NCI-H1417 treated with DMSO at 0.1 percent for 48 hours (cell line): ENCODE data around the gene PPP1CA.
"Not testable (repeated sequence)": the region's sequence is repeated elsewhere in the genome, so short reads cannot be mapped to it uniquely, and the experiment has no call there.

ENCODE experiments used
- DNase-seq: peaks from one replicate; lab custom pipeline; 2025; lab: John Stamatoyannopoulos, UW

The PPP1CA gene

DNA sequence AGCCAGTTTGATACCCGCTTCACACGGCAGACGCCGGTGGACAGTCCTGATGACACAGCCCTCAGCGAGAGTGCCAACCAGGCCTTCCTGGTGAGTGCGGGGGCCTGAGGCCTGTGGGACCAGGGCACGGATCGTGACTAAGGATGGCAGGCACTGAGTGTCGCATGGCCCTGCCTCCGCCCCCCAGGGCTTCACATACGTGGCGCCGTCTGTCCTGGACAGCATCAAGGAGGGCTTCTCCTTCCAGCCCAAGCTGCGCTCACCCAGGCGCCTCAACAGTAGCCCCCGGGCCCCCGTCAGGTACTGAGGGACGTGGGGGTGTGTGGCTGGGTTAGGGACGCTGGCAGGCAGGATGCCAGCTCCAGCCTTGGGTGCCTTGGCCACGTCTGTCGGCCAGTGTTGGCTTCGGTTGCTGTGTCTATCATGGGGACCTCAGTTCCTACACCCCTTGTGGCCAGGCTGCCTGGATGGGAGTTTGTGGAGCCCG, 32.8 kb upstream of the PPP1CA start:
- DNase-seq, result no peak

DNA sequence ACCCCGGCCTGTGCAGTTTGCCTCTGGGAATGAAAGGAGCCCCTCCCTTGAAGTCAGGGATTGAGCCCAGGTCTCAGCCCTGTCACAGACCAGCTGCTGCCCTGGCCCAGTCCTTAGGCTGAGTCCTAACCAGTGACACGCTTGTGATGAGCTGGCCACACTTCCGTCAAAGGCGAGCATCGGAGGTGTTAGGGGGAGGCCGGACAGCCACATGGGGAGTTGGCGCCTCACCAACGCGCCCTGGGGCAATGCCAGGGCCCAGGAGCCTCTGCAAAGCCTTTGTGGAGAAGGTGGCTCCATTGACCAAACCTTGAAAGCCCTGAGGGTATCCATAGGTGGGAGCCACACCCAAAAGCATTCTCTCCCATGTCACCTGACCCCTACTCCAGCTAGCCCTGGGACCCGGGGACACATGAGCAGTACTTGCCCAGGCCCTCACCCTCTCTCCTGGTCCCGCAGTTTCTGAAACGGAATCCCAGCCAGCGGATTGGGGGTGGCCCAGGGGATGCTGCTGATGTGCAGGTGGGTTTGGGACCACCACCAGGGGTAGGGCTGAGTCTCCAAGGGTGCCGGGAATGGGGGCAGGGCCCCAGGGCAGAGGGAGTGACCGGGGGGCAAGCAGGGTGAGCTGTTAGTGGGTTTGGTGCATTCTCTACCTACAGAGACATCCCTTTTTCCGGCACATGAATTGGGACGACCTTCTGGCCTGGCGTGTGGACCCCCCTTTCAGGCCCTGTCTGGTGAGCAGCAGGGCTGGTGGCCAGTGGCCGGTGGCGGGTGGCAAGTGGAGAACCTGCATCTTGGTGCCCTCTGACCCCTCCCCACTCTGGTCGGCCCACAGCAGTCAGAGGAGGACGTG, 32.1 kb upstream of the PPP1CA start:
- no peak for DNase-seq

GRCh38 chr11:67432655-67433349, 31.1 kb upstream of the PPP1CA start:
- DNase-seq, result no peak

GRCh38 chr11:67431346-67432249, 29.9 kb upstream of the PPP1CA start:
- DNase-seq, result no peak

DNA sequence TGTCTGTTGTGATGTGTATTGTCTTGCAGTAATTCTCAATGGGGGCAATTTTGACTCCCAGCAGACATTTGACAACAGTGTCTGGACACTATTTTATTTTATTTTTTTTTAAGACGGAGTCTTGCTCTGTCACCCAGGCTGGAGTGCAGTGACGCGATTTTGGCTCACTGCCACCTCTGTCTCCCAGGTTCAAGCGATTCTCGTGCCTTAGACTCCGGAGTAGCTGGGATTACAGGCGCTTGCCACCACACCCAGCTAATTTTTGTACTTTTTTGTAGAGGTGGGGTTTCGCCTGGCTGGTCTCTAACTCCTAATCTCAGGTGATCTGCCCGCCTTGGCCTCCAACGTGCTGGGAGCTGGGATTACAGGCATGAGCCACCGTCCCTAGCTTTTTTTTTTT, 28.1 kb upstream of the PPP1CA start:
- no peak for DNase-seq

- no peak for DNase-seq
These were observed 27.5 kb upstream of the PPP1CA start for GRCh38 chr11:67429038-67429668.

DNA sequence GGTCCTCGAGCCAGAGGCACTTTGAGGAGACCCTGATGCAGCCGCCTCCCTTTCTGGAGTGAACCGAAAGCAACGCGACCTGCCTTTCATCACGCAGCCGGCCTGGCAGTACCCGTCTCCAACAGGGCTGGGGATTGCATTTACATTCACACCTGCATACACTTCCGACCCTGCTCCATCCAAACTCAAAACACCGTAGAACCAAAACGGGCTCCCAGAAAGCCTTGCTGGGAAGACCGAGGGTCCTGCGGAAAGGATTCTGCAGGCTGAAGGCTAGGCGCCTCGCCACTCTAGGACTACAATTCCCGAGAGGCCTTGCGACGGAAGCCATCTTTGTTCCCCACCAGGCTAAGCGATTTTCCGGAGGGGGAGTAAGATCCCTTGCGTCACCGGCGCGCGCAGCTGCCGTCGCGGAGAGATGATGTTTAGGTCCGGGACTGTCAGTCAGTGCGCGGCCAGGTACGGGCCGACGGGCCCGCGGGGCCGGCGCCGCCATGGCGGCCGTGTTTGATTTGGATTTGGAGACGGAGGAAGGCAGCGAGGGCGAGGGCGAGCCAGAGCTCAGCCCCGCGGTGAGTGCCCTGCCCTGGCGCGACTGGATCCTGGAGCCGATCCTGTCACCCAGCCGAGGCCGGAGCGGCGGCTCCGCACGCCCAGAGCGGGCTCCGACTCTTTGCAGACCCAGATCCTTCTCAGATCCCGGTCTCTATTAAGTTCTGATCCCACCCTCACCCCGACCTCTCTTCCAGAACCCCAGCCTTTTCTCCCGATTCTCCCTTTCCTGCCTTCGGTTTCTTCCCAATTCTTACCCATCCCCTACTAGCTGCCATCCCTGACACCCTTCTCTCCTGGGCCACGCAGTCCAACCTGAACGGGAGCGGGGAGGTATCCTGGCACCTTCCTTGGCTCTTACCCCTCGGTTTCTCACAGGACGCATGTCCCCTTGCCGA, 26.7 kb upstream of the PPP1CA start, which contains the start of gene RPS6KB2:
RPS6KB2 (plus strand) TSS at position 443 of the 950 bp plus-strand sequence; CDS start at position 495, 52 bp downstream.
- peak; percentile 91 for DNase-seq

GRCh38 chr11:67427364-67427859, 25.8 kb upstream of the PPP1CA start:
- not testable (repeated sequence) for DNase-seq

- no peak for DNase-seq
These were observed 22.4 kb upstream of the PPP1CA start for GRCh38 chr11:67423891-67424613.

GRCh38 chr11:67423466-67423865, 21.8 kb upstream of the PPP1CA start:
- no peak for DNase-seq

DNA sequence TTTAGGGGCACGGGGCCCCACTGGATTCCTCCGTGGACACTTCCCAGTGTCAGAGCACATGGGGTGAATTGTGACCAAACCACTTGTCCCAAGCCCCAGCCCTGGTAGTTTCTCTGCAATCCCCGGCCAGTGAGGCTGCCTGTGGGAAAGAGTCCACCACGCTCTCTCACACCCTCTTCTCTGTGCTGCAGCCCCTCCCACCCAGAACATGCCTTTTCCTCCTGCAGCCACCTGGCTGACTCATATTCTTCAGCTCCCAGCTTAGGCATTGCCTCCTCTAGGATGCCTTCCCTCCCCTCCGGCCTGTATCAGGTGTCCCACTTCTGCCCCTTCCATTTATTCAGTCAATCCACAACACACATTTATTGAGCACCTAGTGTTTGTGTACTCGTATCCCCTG, 21.2 kb upstream of the PPP1CA start:
- DNase-seq, result no peak

DNA sequence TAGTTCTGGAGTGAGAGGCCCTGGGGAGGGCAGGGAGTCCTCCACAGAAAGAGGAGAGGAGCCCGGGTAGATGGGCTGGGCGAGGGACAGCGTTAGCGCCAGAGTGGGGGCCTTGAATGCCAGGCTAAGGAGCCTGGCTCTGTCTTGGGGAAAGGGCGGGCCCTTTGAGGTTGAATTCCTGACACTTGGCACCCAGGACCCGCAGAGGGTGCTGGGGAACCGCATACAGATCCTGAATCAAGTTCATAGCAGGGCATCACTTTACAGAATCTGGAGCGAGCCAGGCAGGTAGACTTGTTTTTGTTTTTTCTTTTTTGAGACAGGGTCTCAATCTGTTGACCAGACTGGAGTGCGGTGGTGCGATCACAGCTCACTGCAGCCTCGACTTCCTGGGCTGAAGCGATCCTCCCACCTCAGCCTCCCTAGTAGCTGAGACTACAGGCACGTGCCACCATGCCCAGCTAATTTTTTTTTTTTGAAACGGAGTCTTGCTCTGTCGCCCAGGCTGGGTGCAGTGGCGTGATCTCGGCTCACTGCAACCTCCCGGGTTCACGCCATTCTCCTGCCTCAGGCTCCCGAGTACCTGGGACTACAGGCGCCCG, 19.9 kb upstream of the PPP1CA start:
- no peak for DNase-seq

- DNase-seq, result peak; percentile 85
These were observed 19.2 kb upstream of the PPP1CA start for GRCh38 chr11:67420646-67421429.

DNA sequence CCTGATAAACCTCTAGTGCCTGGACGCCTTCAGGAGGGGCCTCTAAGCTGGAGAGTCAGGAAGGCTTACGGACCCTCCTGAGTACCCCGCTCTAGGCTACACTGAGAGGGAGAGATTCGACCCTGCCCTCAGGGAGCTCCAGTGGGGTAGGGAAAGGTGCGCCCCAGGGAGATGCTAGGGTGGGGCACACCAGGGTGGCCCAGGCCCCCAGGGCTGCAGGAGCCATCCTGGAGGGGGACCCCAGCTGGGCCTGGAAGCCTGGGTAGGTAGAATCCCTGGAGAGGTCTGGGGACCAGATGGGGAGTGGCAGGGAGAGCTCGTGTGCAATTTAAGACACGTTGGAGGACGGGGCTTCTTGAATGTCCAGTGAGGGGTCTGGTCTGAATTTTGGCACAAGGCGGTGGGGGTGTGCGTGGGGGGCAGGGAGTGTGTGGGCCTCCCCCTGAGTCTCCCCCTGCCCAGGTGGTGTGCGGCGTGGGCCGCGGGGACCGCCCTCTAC, 18.5 kb upstream of the PPP1CA start:
- DNase-seq, result no peak

GRCh38 chr11:67419325-67420049, 17.8 kb upstream of the PPP1CA start:
- DNase-seq, result no peak

GRCh38 chr11:67418476-67419281, 17.0 kb upstream of the PPP1CA start:
- DNase-seq, result no peak

- no peak for DNase-seq
These were observed 15.8 kb upstream of the PPP1CA start for GRCh38 chr11:67417425-67417824.
